Aorta (tissue), 5 donors: Measurements from ENCODE around the gene ARHGEF3. TPM values are rescaled to one million over a fixed set of nuclear protein-coding genes. Genes with fewer than 3 reads are reported as not detected.

Experiments used
- ATAC-seq: fragments of 200-7000 bp; cut with Tn5 transposase; one replicate; pipeline ENCODE4 v1.9.1; 2022; ENCODE audit warnings: moderate library complexity; ENCODE audit not compliant: low FRiP score
- DNase-seq, 2 donors: peaks; one replicate each; pipeline ENCODE4 v3.0.0-alpha.2; 2020
- H3K27ac ChIP-seq, 2 donors: one replicate each; pipeline ENCODE4 v1.5.1; 2013; ENCODE audit warnings: low read length in 2 of 2, mild to moderate bottlenecking in 2 of 2, moderate library complexity in 2 of 2, control low read depth in 1 of 2, inconsistent platforms in 1 of 2, low read depth in 1 of 2
- H3K27me3 ChIP-seq, 2 donors: one replicate each; pipeline ENCODE4 v1.6.1; 2013; ENCODE audit warnings: control low read depth in 1 of 2, low read length in 1 of 2, mild to moderate bottlenecking in 1 of 2, moderate library complexity in 1 of 2; ENCODE audit not compliant: insufficient read depth in 2 of 2, control insufficient read depth in 1 of 2
- H3K36me3 ChIP-seq, 2 donors: one replicate each; pipeline ENCODE4 v1.6.1; 2013; ENCODE audit warnings: control low read depth in 1 of 2, low read length in 1 of 2, mild to moderate bottlenecking in 1 of 2; ENCODE audit not compliant: insufficient read depth in 2 of 2, control insufficient read depth in 1 of 2
- H3K4me1 ChIP-seq, 2 donors: one replicate each; pipeline ENCODE4 v1.6.1; 2013; ENCODE audit warnings: low read length in 2 of 2, control low read depth in 1 of 2, mild to moderate bottlenecking in 1 of 2, moderate library complexity in 1 of 2; ENCODE audit not compliant: insufficient read depth in 2 of 2, control insufficient read depth in 1 of 2
- H3K4me3 ChIP-seq, 2 donors: one replicate each; pipeline ENCODE4 v1.5.1; 2013; ENCODE audit warnings: low read length in 2 of 2, control low read depth in 1 of 2, mild to moderate bottlenecking in 1 of 2
- H3K9me3 ChIP-seq: one replicate; pipeline ENCODE4 v1.6.1; 2013; ENCODE audit warnings: mild to moderate bottlenecking, low read length; ENCODE audit not compliant: control insufficient read depth
- WGBS, 2 donors: extraction: QIAGEN DNeasy Blood & Tissue Kit; methylation state at CpG; one replicate each; pipeline ENCODE4 v1.1.7; 2013; 5-methylcytosine and 5-hydroxymethylcytosine counted together
- intact Hi-C, 2 donors: fragments of 100-400 bp; cut with DNase I; formaldehyde crosslinking; loops; one replicate each; pipeline versions ENCODE4 v1.14.2 to v1.15.0; 2022
- long read RNA-seq, 2 donors: library from polyadenylated mRNA; unstranded; transcript quantifications; one replicate each; pipeline ENCODE4 v2.0.0, GENCODE V29; 2020 to 2021
- polyA plus RNA-seq, 2 donors: library from polyadenylated mRNA; stranded (reverse); fragments of 200-250 nt; gene quantifications; one replicate each; pipeline ENCODE4 v1.2.3, GENCODE V29; 2013
- total RNA-seq, 2 donors: library from RNA; stranded (reverse); fragmentation: NEBNext Ultra II Directional; extraction: Animal tissue kit (Norgen Biotek cat#: 25700); gene quantifications; one replicate each; pipeline ENCODE4 v1.2.1, GENCODE V29; 2021
- donor health status: healthy with polysubstance abuse.
- donor health status: Bipolar disorder and iron deficiency.
- donor health status: DM: no; HTN: no; CAD: no.
- donor health status: DM: no; HTN: no; CAD: no.
- donor health status: DM: yes; HTN: yes; CAD: no.

Gene ARHGEF3, protein sequence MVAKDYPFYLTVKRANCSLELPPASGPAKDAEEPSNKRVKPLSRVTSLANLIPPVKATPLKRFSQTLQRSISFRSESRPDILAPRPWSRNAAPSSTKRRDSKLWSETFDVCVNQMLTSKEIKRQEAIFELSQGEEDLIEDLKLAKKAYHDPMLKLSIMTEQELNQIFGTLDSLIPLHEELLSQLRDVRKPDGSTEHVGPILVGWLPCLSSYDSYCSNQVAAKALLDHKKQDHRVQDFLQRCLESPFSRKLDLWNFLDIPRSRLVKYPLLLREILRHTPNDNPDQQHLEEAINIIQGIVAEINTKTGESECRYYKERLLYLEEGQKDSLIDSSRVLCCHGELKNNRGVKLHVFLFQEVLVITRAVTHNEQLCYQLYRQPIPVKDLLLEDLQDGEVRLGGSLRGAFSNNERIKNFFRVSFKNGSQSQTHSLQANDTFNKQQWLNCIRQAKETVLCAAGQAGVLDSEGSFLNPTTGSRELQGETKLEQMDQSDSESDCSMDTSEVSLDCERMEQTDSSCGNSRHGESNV
- total RNA-seq: 10 to 100 TPM; 17.4 to 41.6 TPM
- polyA plus RNA-seq: 1 to 10 TPM; 1.6 to 2.5 TPM
- long read RNA-seq, donor 1, partial matches to known transcripts: 16 of 44 reads
- long read RNA-seq, donor 1, other reads (novel, unspliced or antisense): 21 of 44 reads
- long read RNA-seq, donor 2, partial matches to known transcripts: 9 of 43 reads
- long read RNA-seq, donor 2, other reads (novel, unspliced or antisense): 30 of 43 reads

DNA sequence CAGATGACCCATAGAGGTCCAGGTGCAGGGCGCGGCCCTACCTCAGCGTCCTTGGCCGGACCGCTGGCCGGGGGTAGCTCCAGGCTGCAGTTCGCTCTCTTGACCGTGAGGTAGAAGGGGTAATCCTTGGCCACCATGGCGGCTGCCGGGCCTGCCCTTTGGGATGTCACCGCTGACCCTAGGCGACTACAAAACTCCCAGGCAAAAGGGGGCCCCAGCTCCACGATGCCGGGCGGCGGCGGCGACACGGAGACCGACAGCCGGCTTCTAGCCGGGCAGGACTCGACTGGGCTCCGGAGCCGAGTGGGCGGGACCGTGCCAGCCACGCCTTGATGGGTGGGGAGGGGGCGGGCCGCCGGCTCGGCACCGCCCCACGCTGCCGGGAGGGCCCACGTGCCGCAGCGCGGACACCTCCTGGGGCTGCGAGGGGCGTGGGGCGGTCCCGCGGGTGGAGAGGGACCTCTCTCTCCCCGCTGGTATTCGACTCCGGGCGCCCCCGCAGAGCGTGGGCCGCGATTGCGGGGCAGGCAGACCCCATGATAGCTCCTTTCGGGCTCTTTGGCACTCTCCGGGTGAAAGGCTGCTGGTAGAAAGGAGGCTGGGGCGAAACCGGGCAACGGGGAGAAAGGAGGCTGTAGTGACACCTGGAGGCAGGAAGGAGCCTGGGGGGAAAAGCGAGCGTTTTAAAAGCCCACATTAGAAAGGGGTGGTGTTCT, at the start of gene ARHGEF3:
TSS of gene ARHGEF3 (minus strand) at position 288 of the 716 bp plus-strand sequence. CDS start at position 137, 151 bp downstream.
- 2 to 3% methylated on average over 40 to 60 of the region's 60 CpGs for WGBS, 2 donors
- no peaks in the 10 kb centered on the region for H3K36me3 ChIP-seq
- H3K4me1 ChIP-seq: no peaks in the 10 kb centered on the region
- intact Hi-C loops: loop anchor here (2.0 to 10.0 kb wide), 4 partner anchors 97 to 187 kb away; no protein-coding TSS in a partner anchor
- H3K27me3 ChIP-seq: no peaks in the 10 kb centered on the region
- ATAC-seq (peak; percentile 95), DNase-seq (peak; percentile 89 to 95)
- H3K9me3 ChIP-seq: no peaks in the 10 kb centered on the region
- no peak within 1 kb of the TSS for H3K27ac ChIP-seq
- peak within 1 kb of the TSS; percentile 23 to 32 for H3K4me3 ChIP-seq

GRCh38 chr3:56849698-56850097, 47.9 kb upstream of the ARHGEF3 start:
- intact Hi-C loops: no loop called here
- no peak for ATAC-seq

GRCh38 chr3:56845505-56845904, 43.8 kb upstream of the ARHGEF3 start:
- DNase-seq (no peak), ATAC-seq (no peak)
- intact Hi-C loops: no loop called here
- 92 to 96% methylated on average over 2 of the region's 2 CpGs for WGBS, 2 donors
- Histone ChIP-seq H3K36me3 (no peaks in the 10 kb centered on the region), H3K4me1 (no peaks in the 10 kb centered on the region), H3K27me3 (no peaks in the 10 kb centered on the region), H3K27ac (no peak overlapping the region), H3K4me3 (no peak overlapping the region), H3K9me3 (no peaks in the 10 kb centered on the region)

More at GRCh38 chr3:56849698-56850097, 47.9 kb upstream of the ARHGEF3 start:
- no peaks in the 10 kb centered on the region for H3K9me3 ChIP-seq
- DNase-seq: no peak
- H3K36me3 ChIP-seq: no peaks in the 10 kb centered on the region
- H3K27ac ChIP-seq: no peak overlapping the region
- H3K27me3 ChIP-seq: no peaks in the 10 kb centered on the region
- H3K4me3 ChIP-seq: no peak overlapping the region
- WGBS, 2 donors: 40 to 41% methylated on average over 7 of the region's 7 CpGs
- no peaks in the 10 kb centered on the region for H3K4me1 ChIP-seq

DNA sequence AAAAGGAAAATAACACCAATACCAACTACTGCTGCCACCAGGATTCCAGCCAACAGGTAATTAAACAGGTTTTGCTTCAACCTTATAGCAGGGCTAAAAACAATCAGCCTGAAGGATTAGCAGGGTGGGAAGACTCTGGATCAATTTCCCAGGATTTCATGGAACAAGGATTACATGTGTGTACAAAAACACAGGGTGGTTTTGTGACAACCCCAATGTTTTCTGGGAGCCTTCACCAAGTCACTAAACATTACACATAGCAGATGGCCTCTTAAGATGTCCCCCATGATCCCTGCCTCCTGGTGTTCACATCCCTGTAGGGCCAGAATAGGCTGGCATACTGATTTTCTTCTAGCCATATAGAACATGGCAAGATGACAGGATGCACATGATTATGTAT, 42.8 kb upstream of the ARHGEF3 start:
- H3K4me3 ChIP-seq: no peak overlapping the region
- no peak for ATAC-seq
- no peaks in the 10 kb centered on the region for H3K4me1 ChIP-seq
- intact Hi-C loops: no loop called here
- H3K27me3 ChIP-seq: no peaks in the 10 kb centered on the region
- DNase-seq: no peak
- H3K9me3 ChIP-seq: no peaks in the 10 kb centered on the region
- H3K36me3 ChIP-seq: no peaks in the 10 kb centered on the region
- no peak overlapping the region for H3K27ac ChIP-seq

DNA sequence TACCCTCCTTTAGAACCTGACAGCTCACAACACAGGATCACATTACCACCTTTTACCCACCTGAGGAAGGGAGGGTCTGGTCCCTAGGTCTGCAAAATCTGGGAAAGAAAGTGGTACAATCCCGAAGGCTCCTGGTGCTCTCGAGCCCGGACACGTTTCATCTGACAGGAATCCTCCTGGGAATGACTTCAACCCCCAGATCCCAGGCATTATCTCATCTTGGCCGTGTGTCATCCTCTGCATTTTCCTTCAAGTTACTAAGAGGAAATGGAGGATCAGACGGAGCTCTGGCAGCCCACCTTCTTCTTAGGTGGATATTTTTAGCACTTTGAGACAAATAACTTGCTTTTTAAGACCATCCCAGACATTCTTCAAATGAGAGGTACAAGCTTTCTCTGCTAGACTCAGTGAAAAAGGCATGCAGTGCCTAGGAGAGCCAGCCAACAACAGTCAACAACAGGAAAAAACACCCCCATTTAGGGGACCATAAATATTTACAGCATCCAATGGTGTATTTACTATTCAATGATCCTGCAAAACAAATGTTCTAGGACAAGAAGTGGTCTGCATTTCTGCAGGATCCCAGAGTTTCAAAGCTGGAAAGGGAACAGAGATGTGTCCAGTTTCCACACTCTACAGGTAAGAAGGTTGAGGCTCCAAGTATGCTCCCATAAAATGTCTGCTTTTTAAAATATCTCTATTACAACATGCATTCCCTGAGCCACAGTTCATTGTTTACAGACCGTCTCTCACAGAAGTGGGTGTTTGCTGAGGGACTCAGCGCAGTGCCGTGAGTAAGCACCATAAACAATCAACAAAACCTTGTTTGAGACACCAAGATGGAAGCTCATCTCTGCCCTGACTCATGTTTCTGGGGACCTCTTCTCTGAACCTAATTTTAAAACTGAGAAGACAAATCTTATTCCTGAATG, 38.3 kb upstream of the ARHGEF3 start:
- Histone ChIP-seq H3K4me3 (no peak overlapping the region), H3K9me3 (no peaks in the 10 kb centered on the region), H3K4me1 (no peaks in the 10 kb centered on the region), H3K27me3 (no peaks in the 10 kb centered on the region), H3K36me3 (no peaks in the 10 kb centered on the region), H3K27ac (no peak overlapping the region)
- intact Hi-C loops: no loop called here
- no peak for DNase-seq
- 57 to 67% methylated on average over 9 of the region's 9 CpGs for WGBS, 2 donors
- ATAC-seq: no peak

- no peaks in the 10 kb centered on the region for H3K4me1 ChIP-seq
- no peak for DNase-seq
- 48 to 63% methylated on average over 4 of the region's 4 CpGs for WGBS, 2 donors
- H3K27me3 ChIP-seq: no peaks in the 10 kb centered on the region
- H3K4me3 ChIP-seq: no peak overlapping the region
- H3K9me3 ChIP-seq: no peaks in the 10 kb centered on the region
- intact Hi-C loops: no loop called here
- no peaks in the 10 kb centered on the region for H3K36me3 ChIP-seq
- no peak for ATAC-seq
- no peak overlapping the region for H3K27ac ChIP-seq
Observed at GRCh38 chr3:56838448-56838847, 36.7 kb upstream of the ARHGEF3 start.

DNA sequence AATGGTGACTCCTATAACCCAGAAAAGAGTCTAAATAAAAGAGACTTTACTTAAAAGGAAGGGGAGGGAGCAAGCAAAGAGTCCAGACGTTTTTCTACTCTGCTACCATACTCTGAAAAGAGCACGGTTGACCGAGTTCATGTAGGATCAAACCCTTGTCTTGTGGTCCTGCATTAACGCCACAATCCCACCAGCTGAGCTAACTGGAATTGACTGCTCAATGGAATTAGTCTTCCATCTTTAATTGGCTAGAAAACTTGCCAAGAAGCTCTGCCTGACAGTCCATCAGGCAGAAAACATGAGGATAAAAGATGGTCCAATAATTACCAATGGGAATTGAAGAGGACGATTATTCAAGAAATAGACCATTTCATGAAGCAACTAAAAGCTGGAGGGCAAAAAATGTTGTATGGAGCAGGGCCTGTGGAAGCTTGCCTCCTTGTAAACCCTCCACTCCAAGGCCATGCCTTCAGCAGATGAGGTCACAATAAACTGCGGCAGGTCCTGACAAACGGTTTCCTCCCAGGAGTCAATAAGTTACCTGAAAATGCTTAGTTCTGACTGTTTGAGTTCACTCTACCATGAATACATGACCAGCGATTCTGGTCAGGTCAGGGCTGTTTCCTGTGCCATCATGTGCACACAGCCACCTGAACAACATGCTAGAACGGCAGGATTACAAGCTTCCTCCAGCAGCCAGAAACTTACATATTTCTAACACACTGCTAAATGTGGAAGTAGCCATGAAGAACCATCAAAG, 35.6 kb upstream of the ARHGEF3 start:
- no peak overlapping the region for H3K4me3 ChIP-seq
- no peaks in the 10 kb centered on the region for H3K9me3 ChIP-seq
- WGBS, 2 donors: 65 to 78% methylated on average over 9 of the region's 9 CpGs
- H3K27me3 ChIP-seq: no peaks in the 10 kb centered on the region
- intact Hi-C loops: no loop called here
- no peak overlapping the region for H3K27ac ChIP-seq
- H3K4me1 ChIP-seq: no peaks in the 10 kb centered on the region
- no peak for ATAC-seq
- H3K36me3 ChIP-seq: no peaks in the 10 kb centered on the region
- DNase-seq: no peak
